ENCODE data around the gene PTPRG.

The PTPRG gene

DNA sequence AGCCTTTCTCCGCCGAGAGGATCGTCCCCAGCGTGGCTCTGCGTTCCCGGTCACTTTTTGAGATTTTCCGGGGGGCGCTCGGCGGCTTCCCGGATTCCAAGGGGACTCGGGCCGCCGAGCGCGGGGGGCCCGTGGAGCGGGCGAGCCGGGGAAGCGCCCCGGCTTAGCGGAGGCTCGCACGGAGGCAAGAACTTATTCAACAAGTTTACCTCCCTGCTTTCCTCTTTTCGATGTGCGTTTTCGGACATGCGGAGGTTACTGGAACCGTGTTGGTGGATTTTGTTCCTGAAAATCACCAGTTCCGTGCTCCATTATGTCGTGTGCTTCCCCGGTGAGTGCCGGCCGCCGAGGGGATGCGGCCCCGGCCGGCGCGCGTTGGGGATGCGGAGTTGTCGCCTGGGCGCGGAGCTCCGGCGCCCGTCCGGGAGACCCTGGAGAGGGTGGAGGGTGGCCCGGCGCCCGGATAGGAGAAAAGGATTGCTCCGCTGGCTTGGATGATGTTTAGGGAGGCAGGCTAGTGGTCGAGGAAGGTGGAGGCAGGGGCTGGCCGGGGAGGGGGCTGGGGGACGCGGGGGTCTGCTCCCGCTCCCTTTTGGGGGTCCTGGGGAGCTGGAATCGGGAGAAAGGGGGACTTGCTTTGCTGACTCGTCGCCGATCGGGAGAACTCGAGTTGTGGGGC is 810 bp downstream of the PTPRG start:
- peak overlapping the region; percentile 77 for H3K4me3 ChIP-seq (ENCODE audit: low read length)
- TF ChIP-seq, protein P1, sequence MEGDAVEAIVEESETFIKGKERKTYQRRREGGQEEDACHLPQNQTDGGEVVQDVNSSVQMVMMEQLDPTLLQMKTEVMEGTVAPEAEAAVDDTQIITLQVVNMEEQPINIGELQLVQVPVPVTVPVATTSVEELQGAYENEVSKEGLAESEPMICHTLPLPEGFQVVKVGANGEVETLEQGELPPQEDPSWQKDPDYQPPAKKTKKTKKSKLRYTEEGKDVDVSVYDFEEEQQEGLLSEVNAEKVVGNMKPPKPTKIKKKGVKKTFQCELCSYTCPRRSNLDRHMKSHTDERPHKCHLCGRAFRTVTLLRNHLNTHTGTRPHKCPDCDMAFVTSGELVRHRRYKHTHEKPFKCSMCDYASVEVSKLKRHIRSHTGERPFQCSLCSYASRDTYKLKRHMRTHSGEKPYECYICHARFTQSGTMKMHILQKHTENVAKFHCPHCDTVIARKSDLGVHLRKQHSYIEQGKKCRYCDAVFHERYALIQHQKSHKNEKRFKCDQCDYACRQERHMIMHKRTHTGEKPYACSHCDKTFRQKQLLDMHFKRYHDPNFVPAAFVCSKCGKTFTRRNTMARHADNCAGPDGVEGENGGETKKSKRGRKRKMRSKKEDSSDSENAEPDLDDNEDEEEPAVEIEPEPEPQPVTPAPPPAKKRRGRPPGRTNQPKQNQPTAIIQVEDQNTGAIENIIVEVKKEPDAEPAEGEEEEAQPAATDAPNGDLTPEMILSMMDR (IDR thresholded peaks at IDR 0.05; ENCODE audit: insufficient read depth, low read depth, low read length, missing control alignments), result no peak
- no peak for DNase-seq (ENCODE audit: low read depth)

DNA sequence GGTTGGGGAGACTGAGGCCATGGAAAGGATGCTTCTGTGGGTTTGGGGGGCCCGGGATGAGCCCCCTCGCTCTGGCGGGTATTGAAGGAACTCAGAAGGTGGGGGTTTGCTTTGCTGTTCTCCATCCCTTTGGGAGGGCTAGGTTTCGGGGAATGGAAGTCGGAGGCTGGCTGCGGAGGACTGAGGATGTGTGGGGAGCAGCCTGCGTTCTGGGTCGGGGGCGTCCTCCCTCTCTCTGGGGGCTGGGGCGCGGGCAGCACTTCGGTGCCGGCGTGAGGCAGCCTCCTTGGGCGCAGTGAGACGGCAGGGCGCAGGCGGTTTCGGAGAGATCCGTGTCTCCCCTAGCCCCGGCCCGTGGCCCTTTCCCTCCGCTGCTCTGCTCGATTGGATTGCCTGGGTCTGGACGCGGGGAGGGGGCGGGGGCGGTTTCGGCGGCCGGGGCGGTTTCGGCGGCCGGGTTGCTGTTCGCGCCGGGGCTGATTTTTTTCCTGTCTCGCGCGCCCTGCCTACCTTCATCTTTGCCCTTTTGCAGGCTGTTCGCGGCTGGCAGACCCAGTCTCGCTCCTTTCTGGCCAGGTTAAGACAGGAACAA is 1.4 kb downstream of the PTPRG start:
- peak overlapping the region; percentile 77 for H3K4me3 ChIP-seq (ENCODE audit: low read length)
- DNase-seq (ENCODE audit: low read depth), result peak; percentile 39
- TF ChIP-seq, protein P1 (IDR thresholded peaks at IDR 0.05; ENCODE audit: insufficient read depth, low read depth, low read length, missing control alignments), result no peak

DNA sequence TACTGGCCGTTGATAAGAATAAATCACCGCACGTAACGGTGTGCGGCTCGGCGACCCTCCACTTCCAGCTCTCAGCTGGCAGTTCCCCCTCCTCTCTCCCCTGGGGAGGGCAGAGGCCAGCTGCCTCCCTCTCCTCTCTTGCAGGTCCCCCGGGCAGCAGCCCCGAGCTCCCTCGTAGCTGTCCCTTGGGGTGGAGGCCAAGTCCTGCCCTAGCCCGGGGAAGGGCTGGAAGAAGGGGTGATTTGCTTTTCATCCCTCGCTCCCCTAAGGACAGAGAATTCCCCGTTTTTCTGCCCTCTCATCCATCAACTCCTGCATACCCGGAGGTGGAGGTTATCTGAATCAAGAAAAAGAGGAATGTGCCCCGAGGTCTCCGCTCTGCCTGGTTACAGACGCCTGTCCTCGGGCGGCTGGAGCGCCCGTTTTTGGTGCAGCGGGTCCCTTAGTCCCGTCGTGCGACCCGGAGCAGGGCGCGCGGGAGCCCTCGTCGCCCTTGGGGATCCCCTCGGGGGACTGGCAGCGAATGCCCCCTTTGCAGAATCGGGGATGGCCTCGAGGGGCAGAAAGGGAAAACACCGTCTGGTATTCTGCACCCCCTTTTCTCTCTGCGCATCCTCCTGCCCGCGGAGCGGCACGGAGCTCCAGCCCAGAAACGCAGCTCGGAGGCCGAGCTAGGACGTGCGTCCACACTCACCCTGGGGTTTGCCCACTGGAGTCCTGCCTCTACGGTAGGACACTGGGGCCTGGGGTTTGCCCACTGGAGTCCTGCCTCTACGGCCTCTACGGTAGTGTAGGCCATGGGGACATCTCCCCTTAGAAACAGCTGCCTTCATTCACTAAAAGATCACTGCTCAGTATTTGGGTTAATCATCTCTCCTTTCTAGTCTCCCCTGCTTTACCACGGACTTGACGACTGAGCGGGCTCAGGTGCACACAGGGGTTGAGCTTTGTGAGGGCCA is 2.2 kb downstream of the PTPRG start:
- H3K4me3 ChIP-seq (ENCODE audit: low read length), result peak overlapping the region; percentile 77
- TF ChIP-seq, protein P1 (IDR thresholded peaks at IDR 0.05; ENCODE audit: insufficient read depth, low read depth, low read length, missing control alignments), result no peak

DNA sequence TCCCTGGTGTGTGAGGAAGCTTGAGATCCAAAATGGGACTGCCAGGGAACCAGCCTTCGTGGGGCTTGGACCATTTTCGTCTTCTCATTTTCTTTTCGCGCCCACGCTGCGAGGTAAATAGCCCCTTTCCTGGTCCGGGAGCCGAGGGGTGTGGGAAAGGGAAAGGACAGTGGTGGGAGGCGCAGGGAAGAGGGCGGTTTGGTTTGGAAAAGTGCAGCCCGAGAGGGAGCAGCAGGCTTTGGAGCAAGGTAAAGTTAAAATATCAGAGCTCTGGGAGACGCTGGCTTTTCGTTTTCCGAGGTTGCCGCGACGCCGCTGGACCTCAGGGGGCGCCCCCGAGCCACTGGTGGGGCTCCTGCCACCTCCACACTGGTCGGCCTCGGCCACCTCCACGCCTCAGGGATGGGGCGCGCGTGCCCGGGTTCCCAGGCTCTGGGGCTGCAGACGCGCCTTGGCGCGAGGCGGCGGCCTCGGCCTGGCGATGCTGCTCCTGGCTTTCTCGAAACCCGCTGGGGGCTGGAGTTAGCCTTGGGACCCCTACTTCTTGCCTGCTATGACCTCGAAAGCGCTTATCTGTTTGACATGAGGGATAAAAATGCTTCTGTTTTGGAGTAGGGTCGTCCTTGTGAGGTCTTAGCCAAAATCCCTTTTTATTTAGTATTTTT is 3.2 kb downstream of the PTPRG start:
- TF ChIP-seq, protein P1 (IDR thresholded peaks at IDR 0.05; ENCODE audit: insufficient read depth, low read depth, low read length, missing control alignments), result peak; percentile 60
- peak overlapping the region; percentile 77 for H3K4me3 ChIP-seq (ENCODE audit: low read length)
- DNase-seq (ENCODE audit: low read depth), result peak; percentile 72

More for the DNA sequence above, 2.2 kb downstream of the PTPRG start:
- no peak for DNase-seq (ENCODE audit: low read depth)

DNA sequence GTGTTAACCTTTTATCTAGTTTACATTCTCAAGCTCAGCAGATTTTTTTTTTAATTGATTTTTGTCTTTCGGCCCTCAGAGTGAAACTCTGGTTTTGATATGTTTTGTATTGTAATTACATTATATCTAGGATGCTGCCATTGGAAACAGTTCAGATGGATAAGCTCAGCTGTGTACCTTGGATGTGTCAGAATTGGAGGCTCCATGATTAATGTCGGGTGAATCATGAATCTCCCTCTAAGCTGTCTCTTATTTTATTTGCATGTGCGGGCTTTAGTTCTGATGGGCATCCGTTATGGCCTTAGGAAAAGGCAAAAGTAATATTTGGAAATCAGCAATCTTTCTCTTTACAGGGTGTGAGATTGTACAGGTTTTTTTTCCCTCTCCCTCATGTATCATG is 4.2 kb downstream of the PTPRG start:
- TF ChIP-seq, protein P1 (IDR thresholded peaks at IDR 0.05; ENCODE audit: insufficient read depth, low read depth, low read length, missing control alignments), result no peak
- H3K4me3 ChIP-seq (ENCODE audit: low read length), result no peak overlapping the region
- peak; percentile 69 for DNase-seq (ENCODE audit: low read depth)

DNA sequence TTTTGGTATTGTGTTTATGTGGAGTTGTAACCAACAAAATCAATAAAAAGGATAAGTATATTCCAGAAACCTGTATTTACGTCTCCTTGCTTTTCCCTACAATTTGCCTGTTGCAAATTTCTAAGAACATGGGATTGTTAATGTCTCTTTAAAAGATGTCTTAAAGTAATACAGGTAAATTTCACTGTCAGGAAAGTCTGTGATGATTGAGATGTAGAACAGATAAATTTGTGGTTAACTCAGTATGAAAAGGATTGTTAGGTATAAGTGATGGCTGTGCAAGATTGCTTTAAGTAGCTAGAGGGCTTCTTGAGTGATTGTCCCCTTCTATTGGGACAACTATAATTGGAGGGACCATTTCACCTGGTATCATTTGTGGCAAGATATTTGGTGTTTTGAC is 6.8 kb downstream of the PTPRG start:
- H3K4me3 ChIP-seq (ENCODE audit: low read length), result no peak overlapping the region
- TF ChIP-seq, protein P1 (IDR thresholded peaks at IDR 0.05; ENCODE audit: insufficient read depth, low read depth, low read length, missing control alignments), result no peak
- DNase-seq (ENCODE audit: low read depth), result no peak
